GM18951 (cell line): ENCODE results near the gene CUEDC2.
"Not testable (repeated sequence)": the region's sequence is repeated elsewhere in the genome, so short reads cannot be mapped to it uniquely, and the experiment has no call there.

Experiments used
- POLR2A ChIP-seq: IDR thresholded peaks from 4 replicates; pipeline ENCODE4 v1.6.1; 2011; ENCODE audit warnings: mild to moderate bottlenecking; ENCODE audit not compliant: insufficient read length, insufficient read depth; ENCODE audit errors: extremely low read depth
- in situ Hi-C: fragments of 300-500 bp; cut with MboI; formaldehyde crosslinking; loops from one replicate; pipeline ENCODE4 v1.12.0; 2022; ENCODE audit warnings: low sequenced_read_pairs, mixed read lengths, inconsistent platforms; ENCODE audit not compliant: unreplicated experiment

Gene CUEDC2

DNA sequence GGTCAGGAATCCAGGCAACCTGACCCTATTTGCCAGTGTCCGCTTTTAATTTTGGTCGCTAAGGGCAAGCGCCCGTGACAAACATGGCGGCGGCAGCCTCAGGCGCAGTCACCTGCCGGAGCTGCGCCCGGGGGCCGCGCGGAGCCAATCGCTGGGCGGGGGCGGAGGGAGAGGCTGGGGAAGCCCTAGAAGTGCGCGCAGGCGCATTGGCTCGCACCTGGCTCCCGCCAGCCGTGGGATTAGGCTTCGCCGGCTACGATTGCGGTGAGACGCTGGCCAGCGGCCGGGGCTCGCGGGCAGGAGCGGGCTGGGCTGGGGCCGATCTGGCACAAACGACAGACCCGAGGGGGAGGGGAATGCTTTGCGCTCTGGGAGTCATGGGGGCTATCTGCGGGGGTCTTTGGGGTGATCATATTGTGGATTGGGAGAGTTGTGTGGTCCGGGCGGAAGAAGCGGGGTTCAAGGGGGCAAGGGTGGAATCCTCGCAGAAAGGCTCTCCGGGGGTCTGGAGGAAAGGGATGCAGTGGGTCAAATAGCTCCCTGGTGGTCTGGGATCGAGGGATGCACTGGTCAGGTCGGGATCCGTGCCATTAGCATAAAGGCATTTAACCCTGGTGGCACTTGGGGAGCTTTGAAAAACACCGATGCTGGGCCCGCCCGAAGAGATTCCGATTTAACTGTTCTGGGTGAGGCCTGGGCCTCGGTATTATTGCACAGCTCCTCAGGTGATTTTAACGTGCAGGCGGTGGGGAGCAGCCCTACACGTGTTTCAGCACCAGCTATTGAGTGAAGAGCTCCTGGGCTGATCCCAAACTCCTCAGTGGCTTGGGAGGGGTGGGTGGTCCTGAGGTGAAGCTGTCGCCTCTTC is 29.0 kb upstream of the CUEDC2 start:
- TF ChIP-seq POLR2A: peak; percentile 63
- in situ Hi-C loops: no loop called here

DNA sequence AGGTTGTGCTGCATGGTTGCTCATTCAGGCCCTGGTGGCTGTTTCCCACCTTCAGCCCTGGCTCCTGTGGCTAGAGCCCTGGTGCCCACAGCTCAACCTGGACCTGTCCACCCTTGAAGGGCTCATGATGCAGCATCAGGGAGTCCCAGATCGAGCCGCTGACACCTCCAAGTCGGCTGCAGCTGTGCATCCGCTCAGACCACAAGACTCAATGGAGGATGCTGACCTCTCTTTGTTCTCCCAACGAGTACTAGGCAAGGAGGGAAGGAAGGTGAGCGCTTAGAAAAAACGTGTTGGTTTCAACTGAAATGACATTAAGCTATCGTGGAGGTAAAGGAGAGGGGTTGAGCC is 28.4 kb upstream of the CUEDC2 start:
- in situ Hi-C loops: no loop called here
- no peak for TF ChIP-seq POLR2A

DNA sequence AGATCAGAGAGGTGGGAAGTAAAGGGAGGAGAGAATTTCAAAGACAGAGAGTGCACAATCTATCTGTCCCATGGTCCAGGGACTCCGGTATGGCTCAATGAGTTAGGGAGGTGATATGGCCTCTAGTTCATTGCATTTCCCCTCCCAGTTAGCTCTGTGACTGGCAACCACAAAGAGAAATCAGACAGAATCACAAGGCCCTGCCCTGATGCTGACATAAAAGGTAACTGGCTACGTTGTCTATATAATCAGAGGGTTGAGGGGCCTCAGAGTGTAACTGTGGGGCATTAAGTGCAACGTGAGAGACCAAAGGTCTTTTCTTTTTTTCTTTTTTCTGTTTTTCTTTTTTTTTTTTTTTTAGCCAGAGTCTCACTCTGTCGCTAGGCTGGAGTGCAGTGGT is 26.3 kb upstream of the CUEDC2 start:
- in situ Hi-C loops: no loop called here
- TF ChIP-seq POLR2A: no peak

DNA sequence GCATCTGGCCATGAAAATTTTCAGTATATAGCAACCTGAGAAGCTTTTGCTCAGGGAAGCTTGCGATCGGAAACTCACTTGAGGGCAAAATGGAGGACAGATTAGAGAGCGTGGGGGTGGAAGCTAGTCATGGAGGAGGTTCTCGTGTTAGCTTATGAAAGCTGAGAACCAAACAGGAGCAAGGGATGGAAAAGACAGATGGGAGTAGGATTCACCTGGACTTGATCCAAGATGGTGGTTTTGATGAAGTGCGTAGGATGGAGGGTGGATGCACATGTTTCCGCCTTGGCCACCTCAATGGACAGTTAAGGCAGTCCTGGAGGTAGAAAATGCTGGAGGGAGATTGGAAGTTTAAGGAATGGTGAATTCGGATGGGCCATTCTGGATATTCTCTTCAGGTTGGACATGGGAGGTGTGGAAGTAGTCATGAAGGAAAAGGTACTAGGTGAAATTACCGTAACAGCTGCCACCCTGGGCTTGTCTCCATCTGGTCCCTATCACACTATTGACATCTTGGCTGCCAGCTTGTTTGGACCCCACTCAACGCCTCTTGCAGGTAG is 25.3 kb upstream of the CUEDC2 start:
- in situ Hi-C loops: no loop called here
- no peak for TF ChIP-seq POLR2A

DNA sequence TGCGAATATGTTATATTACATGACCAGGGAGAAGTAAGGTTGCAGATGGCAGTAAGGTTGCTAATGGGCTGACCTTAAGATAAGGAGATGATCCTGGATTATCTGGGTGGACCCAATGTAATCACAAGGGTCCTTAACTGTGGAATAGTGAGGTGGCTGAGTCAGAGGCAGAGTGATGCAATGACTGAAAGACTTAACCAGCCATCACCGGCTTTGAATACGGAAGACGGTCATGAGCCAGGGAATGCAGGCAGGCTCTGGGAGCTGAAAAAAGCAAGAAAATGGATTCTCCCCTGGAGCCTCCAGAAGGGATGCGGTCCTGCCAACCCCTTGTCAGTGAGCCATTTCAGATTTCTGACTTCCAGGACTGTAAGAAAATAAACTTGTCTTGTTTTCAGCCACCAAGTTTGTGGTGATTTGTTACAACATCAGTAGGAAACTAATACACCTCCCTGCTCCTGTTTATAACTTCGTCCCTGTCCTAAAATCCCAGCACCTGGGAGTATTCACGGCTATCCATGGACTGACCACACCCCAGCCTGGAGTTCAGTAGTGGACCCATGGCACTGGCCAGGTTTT is 23.6 kb upstream of the CUEDC2 start:
- in situ Hi-C loops: no loop called here
- no peak for TF ChIP-seq POLR2A

DNA sequence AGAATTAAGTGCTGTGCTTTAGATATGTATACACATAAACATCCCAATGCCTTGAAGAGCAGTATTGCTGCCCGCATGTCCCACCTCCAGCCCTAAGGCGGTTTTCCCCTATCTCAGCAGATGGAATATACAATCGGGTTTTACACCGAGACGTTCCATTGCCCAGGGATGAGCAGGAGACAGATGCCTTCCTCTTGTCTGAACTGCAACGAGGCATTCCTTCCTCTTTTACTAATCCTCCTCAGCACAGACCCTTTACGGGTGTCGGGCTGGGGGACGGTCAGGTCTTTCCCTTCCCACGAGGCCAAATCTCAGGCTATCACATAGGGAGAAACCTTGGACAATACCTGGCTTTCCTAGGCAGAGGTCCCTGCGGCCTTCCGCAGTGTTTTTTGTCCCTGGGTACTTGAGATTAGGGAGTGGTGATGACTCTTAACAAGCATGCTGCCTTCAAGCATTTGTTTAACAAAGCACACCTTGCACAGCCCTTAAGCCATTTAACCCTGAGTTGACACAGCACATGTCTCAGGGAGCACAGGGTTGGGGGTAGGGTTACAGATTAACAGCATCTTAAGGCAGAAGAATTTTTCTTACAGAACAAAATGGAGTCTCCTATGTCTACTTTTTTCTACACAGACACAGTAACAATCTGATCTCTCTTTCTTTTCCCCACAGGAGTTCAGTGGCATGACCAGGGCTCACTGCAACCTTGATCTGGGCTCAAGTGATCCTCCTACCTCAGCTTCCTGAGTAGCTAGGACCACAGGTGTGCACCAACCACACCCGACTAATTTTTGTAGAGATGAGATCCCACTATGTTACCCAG is 22.5 kb upstream of the CUEDC2 start:
- in situ Hi-C loops: not testable (repeated sequence)

DNA sequence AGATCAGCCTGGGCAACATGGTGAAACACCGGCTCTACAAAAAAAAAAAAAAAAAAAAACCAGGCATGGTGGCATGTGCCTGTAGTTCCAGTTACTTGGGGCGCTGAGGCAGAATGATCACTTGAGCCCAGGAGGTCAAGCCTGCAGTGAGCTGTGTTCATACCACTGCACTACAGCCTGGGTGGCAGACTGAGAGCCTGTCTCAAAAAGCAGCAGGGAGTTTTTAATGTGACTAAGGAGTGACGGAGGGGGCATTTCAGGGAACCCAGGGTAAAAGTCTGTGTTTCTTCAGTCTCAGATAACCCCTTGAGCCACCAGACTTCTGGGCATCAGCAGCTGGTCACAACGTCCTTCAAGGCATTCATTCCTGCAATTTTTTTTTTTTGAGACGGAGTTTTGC is 21.1 kb upstream of the CUEDC2 start:
- in situ Hi-C loops: no loop called here
- no peak for TF ChIP-seq POLR2A

DNA sequence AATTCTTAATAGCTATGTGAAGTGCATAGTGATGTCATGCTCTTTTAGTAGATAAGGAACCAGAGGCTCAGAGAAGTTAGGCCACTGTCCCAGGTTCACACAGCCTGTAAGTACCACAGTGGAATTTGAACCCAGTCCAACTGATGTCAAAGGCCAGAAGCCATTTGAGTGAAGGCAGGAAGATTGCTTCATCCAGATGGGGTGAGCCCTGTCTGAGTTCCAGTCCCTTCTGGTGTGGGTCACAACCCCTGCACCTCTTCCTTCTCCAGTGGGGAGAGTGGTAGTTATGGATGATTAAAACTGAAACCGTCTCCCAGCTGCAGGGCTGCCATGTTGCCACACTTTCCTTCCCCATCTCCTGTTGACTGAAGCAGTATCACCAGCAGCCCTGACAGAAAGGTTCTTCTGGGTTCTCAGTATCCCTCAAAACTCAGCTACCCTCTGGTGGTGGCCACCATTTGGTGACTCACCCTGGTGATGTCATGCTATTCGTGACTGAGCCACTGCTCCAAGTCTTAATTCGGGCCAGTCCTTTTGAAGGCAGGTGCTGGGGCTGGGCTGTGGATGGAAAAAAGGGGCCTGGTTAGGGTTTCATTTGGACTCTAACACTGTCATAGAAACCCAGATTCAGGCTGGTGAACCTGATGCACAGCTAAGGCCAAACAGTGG is 20.4 kb upstream of the CUEDC2 start:
- in situ Hi-C loops: no loop called here
- TF ChIP-seq POLR2A: no peak

DNA sequence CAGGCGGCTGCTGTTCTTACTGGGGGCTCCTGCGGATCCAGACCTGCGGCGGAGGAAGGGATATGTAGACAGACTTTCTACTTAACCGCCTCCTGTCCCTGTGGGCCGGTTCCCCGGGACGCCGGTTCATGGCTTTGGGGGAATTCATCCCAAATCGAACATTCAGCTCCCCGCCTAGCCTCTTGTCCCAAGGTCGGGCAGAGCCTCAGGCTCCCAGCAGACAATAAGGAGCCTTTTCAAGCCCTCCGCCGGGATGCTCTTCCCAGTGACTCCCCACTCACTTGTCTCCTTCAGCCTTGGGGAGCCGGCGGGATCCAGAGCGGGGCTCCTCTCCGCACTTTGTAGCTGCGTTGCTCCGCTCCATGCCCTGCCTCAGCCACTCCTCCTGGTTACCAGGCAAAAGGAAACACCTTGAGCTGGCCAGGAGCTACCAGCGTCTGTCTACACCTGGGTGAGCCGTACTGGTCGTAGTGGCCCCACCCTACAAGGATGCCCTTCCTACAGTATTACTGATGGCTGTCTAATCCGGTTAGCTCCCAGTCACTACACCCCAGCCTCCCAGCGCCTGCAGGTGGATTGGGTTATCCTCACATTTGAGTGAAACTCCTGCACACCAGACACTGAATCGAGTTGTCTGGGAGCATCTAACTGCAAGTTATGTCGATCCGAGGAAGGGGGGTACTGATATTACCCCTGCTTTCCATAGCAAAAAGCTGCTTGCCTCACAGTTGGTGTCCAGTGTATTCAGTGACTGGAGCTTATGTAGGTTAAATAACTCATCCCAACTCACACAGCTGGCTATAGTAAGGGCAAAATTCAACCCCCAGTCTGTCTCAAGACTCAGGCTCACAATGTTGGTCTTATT is 19.0 kb upstream of the CUEDC2 start, which contains the start of gene C10orf95:
Gene C10orf95, minus strand, starts transcription at position 439 of the 865 bp plus-strand sequence. CDS start 450 bp downstream, outside the sequence.
- in situ Hi-C loops: no loop called here
- TF ChIP-seq POLR2A: no peak

DNA sequence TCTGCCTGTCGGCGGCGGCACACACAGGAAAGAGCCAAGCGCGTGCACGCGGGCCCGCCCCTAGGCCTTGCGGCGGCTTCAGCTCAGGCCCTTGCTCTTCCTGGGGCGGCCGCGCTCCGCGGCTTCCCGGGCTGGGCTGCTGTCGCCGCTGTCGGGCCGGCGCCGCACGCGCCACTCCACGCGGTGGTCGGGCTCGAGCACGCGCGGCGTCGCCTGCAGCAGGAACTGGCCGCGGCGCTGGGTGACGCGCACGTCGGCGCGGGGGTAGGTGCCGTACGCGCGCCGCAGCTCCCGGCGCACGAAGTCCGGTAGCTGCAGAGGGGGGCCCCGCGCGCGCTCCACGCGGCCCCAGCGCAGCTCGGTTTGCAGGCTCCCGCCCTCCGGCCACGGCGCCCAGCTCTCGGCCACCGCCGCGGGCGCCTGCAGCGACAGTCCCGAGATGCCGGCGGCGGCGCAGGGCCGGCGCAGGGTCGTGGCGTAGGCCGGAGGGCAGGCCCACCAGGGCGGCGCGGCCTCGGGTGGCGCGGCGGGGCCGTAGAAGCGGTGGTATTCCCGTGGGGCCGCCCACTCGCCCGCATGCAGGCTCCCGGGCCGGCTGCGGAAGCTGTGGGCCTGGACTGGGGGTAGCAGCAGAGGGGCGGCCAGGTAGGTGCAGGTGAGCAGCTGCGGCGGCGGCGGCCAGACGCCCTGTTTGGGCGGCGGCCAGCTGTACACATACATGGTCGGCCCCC is 18.2 kb upstream of the CUEDC2 start:
- in situ Hi-C loops: no loop called here
- TF ChIP-seq POLR2A: peak; percentile 88

DNA sequence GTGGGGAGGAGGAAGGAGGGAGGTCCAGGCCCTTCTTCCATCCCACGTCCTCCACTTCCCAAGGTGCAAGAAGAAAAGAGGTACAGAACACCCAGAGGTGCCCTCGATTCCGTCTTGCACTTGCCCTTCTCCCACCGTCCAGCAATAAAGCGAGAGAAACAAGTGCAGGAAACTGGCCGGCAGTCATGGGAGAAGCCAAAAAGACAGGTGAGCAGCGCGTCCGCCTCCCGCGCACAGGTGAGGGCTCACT is 17.7 kb upstream of the CUEDC2 start:
- in situ Hi-C loops: no loop called here
- TF ChIP-seq POLR2A: no peak
